DMS153 treated with DMSO at 0.1 percent for 48 hours (cell line): ENCODE measurements around the gene AZGP1.
"Not testable (repeated sequence)": the region's sequence is repeated elsewhere in the genome, so short reads cannot be mapped to it uniquely, and the experiment has no call there.

ENCODE experiments used
- DNase-seq: peaks from one replicate; lab custom pipeline; 2025; ENCODE audit not compliant: unreplicated experiment; lab: John Stamatoyannopoulos, UW

AZGP1 gene

DNA sequence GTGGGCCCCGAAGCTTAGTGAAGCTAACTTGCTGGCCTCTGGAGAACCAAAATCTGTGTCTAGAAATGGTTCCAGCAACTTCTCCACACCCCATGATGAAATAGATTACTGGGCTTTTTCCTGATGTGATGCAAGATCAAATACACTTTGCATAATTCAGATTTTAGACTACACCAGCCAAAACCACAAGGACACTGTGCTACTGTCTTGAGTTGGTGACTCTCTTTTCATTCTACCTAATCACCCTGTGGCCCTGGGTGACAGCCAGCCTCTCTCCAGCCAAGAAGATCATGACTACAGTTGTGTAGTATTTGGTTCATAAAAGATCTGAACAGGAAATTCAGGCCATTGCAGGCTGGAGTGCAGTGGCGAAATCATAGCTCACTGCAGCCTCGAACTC lies 22.2 kb downstream of the AZGP1 start:
- no peak for DNase-seq

DNA sequence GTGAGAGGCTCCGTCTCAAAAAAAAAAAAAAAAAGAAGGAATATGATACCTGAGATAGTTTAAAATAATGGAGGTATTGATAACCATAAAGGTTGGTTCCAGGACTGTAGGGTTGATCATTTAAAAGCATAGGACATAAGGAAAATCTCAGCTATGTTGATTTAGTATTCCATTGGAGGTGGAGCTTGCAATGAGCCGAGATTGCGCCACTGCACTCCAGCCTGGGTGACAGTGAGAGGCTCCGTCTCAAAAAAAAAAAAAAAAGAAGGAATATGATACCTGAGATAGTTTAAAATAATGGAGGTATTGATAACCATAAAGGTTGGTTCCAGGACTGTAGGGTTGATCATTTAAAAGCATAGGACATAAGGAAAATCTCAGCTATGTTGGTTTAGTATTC lies 23.2 kb downstream of the AZGP1 start:
- DNase-seq = not testable (repeated sequence)

DNA sequence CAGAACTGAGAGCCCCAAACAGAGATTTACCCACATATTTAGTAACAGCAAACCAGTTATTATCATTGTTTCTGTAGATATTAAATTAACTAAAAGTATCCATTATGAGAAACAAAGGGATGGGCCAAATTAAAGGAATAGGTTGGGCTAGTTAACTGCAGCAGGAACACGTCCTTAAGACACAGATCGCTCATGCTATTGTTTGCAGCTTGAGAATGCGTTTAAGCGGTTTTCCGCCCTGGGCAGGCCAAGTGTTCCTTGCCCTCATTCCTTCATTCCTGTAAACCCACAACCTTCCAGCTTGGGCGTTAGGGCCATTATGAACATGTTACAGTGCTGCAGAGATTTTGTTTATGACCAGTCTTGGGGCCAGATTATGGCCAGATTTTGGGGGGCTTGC lies 25.0 kb downstream of the AZGP1 start:
- DNase-seq = not testable (repeated sequence)

DNA sequence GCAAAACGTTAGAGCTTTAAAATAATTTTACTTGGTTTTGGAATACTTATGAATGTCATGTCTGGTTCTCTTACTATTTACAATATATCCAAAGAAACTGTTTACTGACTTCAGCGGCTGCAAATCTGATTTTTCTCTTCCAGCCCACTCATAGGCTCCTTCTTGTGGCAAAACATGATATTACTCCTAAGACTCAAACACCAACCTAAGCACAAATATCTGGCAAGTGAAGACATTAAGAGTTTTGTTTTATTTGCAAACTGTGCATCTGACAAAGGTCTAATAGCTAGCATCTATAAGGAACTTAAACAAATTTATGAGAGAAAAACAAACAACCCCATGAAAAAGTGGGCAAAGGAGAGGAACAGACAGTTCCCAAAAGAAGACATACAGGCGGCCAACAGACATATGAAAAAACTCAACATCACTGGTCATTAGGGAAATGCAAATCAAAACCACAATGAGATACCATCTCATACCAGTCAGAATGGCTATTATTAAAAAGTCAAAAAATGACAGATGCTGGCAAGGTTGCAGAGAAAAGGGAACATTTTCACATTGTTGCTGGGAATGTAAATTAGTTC lies 26.1 kb downstream of the AZGP1 start:
- DNase-seq = no peak

DNA sequence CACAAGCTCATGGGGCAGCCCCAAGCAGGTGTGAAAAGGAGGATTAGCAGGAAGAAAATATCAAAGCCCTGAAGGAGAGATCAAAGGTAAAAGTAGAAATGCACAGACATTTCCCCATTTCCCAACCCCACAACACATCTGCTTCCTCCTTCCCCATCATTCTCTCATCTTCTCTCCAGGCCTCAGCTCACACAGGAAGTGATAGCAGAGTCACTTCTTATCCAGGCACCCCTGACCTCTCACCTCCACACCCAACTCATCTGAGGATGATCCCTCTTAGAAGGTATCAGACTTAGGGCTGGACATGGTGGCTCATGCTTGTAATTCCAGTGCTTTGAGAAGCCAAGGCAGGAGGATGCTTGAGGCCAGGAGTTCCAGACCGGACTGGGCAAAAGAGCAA lies 28.2 kb downstream of the AZGP1 start:
- DNase-seq = no peak

DNA sequence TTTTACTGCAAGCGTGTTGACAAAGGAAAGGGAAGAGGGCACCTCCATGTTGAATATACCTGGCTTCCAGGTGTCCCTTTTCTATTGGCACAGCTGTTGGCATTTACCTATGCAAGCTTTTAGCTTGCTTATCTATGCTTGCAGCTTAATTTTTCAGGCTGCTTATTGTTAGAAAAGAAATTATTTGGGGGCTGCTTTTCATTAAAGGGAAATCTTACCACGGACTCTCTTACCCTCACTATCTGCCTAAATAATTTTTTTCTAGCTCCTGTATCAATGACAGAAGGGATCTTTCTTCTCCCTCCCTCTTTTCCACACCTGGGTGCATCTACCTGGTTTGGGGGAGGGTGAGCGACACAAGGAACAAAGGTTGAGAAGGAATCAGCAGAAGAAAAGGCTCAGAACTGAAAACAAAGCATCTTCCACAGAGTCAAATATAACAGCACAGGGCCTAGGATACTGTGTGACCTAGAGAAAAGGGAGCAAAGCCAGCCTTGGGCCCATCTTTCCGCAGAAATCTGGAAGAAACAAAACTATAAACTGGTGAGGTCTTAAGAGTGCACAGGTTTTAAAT lies 31.2 kb downstream of the AZGP1 start:
- no peak for DNase-seq

DNA sequence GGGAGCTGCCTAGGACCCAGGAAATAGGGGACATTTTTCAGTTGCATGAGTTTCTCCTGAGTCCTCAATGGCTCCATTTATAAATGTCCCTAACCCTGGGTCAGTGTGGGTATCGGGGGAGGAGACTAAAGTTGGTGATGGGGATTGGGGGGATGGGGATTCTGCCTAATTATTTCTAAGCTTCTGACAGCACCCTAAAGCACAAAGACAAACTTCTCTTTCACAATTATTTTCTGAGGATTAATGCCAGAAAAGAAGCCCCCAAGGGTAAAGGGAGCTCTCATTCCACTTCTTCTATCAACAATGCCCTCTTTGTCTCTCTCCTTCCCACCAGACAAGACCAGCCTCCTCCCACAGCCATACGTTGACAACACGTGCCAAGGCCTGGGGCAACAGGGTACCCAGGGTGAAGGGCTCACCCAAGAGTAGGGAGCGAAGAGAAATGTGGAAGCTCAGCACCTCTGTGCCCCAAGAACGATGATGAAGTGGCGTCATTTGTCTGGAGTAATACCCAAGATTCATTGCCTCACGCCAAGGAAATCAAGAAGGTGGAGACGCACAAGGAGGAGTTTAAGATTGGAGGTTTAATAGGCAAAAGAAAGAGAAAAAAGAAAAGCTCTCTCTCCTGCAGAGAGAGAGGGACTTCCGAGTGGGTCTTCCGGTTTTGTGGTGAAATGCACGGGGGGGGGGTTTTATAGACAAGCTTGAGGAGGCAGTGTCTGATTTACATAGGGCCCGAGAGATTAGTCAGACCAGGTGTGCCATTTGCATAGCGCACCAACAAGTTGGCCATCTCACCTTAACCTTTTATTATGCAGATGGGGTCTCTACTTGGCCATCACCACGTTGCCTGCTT lies 32.0 kb downstream of the AZGP1 start:
- no peak for DNase-seq

DNA sequence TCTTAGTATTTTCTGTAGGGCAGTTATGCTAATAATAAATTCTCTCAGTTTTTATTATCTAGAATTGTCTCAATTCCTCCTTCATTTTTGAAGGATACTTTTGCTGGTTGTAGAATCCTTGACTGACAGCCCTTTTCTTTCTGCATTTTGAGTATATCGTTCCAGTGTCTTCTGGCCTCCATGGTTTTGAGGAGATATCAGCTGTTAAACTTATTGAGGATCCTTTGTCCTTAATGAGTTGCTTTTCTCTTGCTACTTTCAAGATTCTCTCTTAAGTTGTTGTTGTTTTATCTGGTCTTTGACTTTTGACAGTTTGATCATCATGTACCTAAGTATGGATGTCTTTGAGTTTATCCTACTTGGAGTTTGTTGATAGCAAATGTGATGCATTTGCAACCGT lies 37.5 kb downstream of the AZGP1 start:
- no peak for DNase-seq

DNA sequence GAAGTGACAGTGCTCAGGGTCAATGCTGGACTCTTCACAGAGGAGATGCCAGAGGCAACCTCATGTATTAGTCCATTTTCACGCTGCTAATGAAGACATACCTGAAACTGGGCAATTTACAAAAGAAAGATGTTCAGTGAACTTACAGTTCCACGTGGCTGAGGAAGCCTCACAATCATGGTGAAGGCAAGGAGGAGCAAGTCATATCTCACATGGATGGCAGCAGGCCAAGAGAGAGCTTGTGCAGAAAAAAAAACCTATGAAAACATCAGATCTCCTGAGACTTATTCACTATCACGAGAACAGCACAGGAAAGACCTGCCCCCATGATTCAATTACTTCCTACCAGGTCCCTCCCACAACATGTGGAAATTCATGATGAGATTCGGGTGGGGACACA lies 40.8 kb downstream of the AZGP1 start:
- DNase-seq = not testable (repeated sequence)

DNA sequence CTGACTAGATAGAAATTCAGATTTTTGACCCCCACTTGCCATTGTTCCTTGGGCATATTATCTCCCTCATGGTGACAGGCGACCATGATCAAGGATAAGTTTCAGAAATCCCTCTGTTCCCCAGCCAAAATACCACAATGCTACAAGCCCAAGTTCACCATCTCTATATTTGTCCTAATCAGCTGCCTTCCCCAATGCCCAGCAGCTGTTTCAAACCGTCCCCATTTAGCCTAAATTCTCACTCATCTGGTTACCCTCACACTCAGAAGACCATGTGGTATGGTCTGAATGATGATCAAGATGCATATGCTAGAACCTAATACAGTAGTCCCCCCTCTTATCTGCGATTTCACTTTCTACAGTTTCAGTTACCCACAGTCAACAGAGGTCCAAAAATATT lies 45.5 kb downstream of the AZGP1 start:
- DNase-seq = no peak

DNA sequence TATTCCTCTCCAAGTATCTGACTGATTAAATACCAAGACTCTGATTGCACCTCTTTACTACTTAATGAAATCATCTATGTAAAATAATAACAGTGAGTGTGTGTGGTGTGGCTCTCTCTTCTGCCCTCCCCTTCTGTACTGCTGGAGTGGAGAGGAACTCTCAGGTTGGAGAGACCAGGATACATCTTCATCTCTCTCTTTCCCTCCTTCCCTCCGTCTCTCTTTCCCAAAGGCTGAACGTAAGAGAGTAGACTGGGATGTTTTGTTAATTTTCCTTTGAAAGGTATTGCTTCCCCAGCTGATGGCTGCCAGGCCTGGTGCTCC lies 46.1 kb downstream of the AZGP1 start:
- no peak for DNase-seq

DNA sequence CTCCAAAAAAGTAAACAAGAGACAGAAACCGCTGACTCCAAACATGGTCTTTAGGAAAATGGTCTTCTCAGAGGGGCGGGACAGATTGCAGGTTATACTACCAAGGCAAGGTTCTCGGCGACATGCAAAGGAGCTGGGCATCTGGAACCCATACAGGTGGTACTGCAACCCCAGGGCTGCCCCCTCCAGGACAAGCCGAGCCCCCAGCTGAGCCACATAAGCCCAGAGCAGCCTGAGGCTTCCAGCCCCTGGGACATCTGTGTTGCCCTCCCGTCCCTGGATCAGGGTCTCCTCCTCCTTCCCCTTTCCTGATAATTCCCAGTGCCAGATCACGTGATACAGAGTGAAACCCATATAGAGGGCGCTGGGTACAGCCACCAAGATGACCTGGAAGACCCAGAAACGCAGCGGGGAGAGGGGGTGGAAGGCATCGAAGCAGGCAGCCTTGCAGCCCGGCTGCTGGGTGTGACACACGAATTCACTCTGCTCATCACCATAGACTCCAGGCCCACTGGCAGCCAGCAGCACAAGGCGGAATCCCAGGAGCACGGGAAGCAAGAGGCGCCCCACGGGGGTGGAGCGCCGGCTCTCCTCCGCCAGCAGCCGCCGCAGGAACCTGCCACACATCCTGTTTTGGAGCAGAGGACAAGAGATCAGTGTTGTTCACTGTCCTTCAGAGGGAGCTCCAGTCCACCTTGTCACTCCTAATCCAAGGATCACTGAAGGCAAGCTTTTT lies 46.7 kb downstream of the AZGP1 start, which contains the start of gene GJC3:
Gene GJC3, minus strand, starts transcription at position 627 of the 736 bp plus-strand sequence. Its CDS starts 0 bp downstream, at position 627.
- peak; percentile 76 for DNase-seq

DNA sequence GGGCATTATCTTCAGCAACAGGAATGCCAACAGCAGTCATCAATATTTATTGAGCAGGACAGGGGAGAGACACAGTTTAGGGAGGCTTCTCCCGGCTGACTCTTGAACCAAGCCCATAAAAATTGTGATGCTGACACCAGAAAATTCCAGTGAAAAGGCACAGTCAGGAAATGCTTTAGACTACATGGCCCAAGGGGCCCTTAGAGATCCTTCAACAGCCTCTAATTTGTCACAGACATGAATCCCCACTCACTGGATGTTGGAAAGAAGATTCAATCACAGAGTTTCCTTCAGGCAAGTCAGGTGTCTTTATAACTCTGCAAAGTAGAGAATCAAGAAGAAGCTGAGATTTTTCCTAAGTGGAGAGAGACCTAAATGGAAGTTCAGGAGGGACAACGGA lies 47.6 kb downstream of the AZGP1 start:
- DNase-seq = no peak

DNA sequence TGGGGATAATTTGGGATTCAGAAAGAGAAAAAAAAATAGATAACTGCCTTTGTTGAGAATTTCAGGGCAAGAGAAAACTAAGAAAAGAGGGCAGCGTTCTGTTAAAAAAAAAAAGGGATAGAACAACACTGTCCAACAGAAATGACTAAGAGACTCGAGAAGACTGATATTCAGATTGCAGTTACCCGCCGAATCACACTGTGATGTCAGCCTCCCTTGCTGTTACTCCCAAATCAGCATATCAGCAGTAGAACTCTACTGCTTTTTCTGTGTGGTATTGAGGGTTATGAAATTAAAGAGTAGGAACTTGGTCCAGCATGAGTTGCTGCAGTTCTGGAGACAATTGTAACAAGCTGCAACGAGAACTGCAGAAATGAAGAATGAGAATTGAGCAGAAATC lies 48.3 kb downstream of the AZGP1 start:
- DNase-seq = no peak

DNA sequence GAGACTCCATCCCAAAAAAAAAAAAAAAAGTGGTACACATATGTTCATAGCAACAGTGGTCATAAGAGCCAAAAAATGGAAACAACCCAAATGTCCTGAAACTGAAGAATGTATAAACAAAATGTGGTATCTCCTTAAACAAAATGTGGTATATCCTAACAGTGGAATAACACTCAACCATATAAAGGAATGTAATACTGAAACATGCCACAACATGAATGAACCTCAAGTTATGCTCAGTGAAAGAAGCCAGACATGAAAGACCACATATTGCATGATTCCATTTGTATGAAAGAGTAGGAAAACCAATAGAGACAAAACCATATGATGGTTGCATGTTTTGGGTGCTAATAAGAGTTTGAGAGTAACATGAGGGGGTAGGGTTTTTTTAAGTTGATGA lies 49.5 kb downstream of the AZGP1 start:
- no peak for DNase-seq

DNA sequence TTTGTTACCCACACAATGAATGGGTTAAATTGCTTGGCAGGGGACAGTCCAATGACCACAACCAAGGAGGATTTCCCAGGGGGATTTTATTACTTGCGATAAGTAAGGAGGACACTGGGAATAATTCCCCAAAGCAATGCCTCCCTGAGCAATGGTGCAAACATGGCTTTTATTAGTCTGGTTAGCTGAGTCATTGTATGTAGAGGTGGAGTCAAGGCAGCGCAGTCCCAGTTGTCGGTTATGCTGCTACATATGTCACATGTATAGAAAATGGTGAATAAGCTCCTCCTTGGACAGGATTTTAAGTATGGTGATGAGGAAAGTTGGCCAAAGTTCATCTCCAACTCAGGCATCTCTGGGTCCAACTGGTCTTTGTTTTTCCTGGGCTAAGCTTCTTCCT lies 52.6 kb downstream of the AZGP1 start:
- no peak for DNase-seq

DNA sequence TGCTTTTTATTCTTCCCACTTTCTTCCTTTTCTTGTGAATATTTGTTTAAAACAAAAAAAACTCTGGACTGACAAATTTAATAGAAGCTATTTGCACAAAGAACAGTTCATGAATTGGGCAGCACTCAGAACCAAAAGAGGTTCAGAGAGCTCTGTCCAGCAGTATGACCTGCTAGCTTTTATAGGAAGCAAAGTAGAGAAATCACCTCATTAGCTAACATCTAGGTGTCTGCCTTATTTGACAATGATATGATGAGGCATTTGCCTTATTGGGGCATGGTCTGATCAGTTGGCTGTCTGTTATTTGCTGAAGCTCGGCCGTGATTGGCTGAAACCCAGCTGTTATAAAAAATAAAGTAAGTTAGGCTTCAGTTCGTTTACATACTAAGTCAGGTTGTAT lies 55.7 kb downstream of the AZGP1 start:
- DNase-seq = no peak

DNA sequence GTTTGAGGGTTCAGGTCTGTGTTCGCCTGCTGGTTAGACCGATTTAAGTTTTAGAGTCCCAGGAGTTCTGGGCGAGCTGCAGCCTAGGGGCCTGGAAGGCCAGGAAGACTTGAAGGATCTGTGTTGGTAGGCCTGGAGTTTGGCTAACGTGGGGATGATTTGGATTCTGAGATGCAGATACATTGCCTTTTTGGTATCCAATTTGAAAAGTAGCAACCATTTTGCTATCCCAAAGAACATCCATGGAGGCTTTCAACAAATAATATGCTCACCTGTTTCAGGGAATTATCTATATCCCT lies 56.1 kb downstream of the AZGP1 start:
- DNase-seq = no peak

DNA sequence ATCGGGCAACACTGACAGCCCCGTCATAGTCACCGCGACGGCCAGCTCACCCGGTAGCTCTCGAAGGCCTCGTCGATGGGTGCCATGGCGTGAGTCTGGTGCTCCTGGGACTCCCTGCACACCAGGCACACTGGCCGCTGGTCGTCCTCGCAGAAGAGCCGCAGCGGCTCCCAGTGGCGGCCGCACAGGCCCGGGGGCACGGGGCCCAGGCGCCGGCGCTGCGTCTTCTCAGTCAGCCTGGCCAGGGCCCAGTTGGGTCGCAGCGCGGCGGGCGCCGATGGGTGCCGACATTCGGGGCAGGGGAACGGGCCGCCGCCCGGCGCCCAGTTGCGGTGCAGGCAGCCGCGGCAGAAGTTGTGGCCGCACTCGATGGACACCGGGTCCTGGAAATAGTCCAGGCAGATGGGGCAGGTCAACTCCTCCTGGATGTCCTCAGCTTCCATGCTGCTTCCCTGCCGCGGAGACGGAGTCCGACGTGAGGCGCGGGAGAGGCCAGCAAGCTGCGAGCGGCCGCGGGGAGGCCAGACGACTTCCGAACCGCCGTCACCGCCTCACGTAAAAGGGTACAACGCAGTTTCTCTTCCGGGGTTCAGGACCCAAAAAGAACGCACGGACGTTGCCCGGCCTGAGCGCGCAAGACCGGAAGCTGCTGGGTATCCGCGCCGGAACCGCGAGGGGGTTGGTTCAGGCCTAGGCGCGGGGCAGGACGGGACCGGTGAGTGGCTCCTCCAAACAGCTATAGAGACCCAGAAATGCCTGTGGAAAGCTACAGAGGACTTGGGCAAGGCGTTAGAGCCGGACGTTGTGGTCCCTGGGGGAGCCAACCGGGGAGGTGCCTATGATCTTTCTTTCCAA lies 56.6 kb downstream of the AZGP1 start, which contains the start of gene TRIM4:
Gene TRIM4, minus strand, starts transcription at position 572 of the 855 bp plus-strand sequence. Its CDS starts 129 bp downstream, at position 443.
- DNase-seq = peak; percentile 52
